Bone marrow (tissue), 2 donors: ENCODE results near the gene GMDS.

Experiments used
- DNase-seq, 2 donors: peaks; one replicate each; lab custom pipeline; 2025; lab: John Stamatoyannopoulos, UW

The GMDS gene

DNA sequence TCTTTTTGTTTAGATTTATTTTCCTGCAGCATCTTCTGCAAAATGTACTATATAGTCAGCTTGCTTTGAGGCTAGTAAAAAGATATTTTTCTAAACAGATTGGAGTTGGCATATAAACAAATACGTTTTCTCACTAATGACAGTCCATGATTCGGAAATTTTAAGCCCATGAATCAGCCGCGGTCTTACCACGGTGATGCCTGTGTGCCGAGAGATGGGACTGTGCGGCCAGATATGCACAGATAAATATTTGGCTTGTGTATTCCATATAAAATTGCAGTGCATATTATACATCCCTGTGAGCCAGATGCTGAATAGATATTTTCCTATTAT is 632.5 kb downstream of the GMDS start:
- DNase-seq = no peak

DNA sequence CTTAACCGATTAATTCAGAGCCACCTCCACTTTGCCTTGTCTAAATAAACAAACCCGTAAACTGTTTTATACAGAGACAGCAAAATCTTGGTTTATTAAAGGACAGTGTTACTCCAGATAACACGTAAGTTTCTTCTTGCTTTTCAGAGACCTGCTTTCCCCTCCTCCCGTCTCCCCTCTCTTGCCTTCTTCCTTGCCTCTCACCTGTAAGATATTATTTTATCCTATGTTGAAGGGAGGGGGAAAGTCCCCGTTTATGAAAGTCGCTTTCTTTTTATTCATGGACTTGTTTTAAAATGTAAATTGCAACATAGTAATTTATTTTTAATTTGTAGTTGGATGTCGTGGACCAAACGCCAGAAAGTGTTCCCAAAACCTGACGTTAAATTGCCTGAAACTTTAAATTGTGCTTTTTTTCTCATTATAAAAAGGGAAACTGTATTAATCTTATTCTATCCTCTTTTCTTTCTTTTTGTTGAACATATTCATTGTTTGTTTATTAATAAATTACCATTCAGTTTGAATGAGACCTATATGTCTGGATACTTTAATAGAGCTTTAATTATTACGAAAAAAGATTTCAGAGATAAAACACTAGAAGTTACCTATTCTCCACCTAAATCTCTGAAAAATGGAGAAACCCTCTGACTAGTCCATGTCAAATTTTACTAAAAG is 633.0 kb downstream of the GMDS start:
- DNase-seq = no peak

DNA sequence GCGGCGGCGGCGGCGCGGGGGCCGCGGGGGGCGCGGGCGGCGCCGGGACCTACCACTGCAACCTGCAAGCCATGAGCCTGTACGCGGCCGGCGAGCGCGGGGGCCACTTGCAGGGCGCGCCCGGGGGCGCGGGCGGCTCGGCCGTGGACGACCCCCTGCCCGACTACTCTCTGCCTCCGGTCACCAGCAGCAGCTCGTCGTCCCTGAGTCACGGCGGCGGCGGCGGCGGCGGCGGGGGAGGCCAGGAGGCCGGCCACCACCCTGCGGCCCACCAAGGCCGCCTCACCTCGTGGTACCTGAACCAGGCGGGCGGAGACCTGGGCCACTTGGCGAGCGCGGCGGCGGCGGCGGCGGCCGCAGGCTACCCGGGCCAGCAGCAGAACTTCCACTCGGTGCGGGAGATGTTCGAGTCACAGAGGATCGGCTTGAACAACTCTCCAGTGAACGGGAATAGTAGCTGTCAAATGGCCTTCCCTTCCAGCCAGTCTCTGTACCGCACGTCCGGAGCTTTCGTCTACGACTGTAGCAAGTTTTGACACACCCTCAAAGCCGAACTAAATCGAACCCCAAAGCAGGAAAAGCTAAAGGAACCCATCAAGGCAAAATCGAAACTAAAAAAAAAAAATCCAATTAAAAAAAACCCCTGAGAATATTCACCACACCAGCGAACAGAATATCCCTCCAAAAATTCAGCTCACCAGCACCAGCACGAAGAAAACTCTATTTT is 633.7 kb downstream of the GMDS start:
- DNase-seq = no peak

DNA sequence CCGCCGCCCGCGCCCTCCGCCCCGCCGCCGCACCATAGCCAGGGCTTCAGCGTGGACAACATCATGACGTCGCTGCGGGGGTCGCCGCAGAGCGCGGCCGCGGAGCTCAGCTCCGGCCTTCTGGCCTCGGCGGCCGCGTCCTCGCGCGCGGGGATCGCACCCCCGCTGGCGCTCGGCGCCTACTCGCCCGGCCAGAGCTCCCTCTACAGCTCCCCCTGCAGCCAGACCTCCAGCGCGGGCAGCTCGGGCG is 634.2 kb downstream of the GMDS start:
- DNase-seq = no peak

DNA sequence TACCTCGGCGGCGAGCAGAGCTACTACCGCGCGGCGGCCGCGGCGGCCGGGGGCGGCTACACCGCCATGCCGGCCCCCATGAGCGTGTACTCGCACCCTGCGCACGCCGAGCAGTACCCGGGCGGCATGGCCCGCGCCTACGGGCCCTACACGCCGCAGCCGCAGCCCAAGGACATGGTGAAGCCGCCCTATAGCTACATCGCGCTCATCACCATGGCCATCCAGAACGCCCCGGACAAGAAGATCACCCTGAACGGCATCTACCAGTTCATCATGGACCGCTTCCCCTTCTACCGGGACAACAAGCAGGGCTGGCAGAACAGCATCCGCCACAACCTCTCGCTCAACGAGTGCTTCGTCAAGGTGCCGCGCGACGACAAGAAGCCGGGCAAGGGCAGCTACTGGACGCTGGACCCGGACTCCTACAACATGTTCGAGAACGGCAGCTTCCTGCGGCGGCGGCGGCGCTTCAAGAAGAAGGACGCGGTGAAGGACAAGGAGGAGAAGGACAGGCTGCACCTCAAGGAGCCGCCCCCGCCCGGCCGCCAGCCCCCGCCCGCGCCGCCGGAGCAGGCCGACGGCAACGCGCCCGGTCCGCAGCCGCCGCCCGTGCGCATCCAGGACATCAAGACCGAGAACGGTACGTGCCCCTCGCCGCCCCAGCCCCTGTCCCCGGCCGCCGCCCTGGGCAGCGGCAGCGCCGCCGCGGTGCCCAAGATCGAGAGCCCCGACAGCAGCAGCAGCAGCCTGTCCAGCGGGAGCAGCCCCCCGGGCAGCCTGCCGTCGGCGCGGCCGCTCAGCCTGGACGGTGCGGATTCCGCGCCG is 634.7 kb downstream of the GMDS start:
- no peak for DNase-seq

DNA sequence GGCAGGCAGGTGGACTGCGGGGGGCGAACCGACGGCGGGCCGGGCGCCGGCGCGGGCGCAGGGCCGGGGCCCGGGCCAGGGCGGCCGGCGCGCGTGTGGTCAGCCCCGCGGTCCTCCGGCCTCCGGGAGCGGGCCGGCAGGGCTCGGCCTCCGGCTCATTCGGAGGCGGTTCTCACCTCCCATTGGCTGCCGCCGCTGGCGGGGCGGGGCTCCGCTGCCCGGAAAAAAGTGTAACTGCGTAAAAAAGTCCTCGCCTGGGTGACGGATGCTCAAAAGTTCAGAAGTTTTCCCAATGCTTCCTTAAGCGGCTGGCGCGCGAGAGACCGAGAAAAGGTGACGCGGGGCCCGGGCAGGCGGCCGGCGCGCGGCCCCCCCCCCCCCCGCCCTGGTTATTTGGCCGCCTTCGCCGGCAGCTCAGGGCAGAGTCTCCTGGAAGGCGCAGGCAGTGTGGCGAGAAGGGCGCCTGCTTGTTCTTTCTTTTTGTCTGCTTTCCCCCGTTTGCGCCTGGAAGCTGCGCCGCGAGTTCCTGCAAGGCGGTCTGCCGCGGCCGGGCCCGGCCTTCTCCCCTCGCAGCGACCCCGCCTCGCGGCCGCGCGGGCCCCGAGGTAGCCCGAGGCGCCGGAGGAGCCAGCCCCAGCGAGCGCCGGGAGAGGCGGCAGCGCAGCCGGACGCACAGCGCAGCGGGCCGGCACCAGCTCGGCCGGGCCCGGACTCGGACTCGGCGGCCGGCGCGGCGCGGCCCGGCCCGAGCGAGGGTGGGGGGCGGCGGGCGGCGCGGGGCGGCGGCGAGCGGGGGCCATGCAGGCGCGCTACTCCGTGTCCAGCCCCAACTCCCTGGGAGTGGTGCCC is 635.5 kb downstream of the GMDS start, which contains the start of gene FOXC1:
FOXC1 (plus strand) TSS at position 268 of the 849 bp plus-strand sequence; CDS start at position 799, 531 bp downstream.
- peak in 1 of 2 donors; percentile 78 for DNase-seq

DNA sequence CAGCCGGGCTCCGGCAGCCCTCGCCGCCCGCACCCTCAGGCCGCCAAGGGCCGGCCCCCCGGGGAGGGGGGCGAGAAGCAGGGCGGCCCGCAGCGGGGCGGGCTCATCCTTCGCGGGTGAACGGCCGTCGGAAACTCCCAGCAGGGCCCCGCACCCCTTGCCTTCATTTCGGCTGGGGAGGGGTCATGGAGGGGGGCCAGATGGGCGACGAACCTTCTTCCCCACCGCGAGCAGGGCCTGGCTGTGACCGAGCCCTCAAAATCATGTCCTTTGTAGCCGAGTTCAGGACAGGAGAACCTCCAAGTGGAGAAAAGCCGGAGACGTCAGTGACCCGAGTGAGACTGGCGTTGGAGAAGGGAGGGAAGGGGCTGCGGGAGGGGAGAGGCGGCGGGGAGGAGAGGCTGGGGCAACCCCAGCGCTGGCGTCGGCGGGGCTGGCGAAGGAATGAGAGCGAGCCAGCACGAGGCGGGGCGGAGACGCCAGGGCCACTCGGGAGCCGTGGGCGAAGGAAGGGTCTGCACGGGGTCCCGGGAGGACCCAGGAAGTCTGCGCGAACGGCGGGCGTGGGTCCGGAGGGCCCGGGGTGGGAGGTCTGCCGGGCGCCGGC is 636.3 kb downstream of the GMDS start:
- DNase-seq = no peak

DNA sequence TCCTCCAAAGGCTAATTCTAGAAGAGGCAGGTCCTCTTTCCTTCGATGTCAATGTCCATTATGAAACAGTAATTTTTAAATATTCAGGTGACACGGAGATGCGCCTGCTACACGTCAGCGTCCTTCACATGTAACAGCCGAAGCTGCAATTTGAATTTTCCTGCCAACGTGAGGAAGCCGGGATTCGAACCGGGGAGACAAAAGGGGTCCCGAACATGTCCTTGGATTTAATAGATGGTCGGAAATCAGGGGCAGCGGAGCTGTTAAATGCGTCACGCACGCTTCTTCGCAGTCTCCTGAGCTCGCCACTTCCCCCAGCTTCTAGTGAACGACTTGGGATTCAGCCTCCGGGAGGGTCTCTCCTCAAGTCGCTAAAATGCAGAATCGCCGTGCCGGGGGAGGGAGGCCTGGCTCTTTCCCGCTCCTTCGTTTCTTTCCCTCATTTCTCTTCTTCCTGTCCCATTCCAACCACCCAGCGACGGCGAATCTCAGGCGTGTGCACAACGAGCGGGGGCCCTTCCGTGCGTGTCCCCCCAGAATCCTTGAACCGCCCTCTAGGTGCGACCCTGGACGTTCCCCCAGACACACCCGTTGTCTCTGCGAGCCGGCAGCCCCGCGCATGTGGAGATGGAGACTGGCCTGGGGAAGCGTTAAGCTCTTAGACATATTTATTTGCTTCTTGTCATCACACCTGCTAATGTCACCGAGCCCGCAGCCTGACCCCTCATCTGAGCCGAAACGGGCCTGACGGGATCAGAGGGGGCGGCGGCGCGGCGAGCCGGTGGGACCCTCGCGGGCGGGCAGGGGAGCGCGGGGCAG is 637.0 kb downstream of the GMDS start:
- DNase-seq = no peak

DNA sequence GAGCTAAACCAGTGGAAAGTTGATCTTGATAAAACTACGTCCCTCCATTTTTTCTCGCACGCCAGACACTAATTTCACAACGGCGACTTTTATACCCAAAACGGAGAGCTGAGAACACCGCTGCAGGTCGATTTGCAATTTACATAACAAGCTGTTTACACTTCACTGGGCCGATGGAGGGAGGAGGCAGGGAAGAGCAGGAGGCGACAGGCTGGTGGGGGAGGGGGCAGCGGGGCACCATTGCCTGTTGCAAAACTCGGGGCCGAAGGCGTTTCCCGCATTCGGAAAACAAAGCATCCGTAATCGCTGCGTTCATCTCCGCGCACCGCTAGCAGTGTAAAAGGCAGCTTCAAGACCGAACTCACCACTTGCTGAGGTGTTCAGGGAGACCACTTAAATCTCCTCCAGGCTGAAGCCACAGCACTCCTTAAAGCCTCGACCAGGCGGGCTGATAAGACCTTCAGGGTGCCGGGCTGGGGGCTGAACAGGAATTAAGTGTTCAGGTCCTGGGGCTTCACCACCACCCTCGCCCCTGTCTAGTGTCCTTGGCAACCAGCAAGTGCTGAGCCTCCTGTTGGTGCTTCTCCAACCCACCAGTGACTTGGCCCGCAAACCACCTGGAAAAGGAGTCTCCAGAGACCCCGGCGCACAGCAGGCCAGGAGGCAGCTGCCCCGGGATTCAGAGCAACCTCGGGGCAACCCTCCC is 637.7 kb downstream of the GMDS start:
- DNase-seq = no peak

DNA sequence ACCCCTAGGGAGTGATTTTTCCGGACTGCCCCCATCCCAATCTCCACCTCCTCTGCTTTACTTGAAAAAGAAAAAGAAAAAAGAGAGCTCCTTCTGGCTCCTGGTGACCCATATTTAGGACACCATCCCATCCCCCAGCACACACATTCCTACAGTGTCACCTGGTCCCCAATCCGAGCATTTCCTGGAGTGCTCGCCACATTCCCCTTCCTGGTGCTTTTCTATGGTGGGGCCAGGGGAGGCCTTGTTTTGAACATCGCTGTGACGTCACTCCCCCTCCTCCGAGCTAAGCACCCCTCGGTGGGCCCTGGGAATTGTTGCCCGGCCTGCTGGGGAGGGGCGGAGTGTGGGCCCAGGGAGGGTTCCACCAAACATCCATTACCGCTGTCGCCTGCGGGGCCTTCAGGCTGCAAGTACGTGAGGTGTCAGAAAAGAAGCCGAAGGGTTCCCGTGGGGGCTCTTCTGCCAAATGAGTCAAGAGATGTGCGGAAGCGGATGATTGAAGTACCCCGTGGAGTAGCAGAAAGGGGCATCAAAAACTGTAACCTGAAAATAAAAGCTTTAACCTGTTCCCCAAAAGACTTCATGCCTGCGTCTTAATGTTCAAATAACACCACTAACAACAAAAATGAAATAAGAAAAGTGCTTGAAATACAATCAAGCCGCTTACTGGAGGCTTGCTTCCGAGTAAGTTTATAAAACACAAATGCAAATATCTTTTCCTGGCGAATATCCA is 638.5 kb downstream of the GMDS start:
- DNase-seq = no peak

DNA sequence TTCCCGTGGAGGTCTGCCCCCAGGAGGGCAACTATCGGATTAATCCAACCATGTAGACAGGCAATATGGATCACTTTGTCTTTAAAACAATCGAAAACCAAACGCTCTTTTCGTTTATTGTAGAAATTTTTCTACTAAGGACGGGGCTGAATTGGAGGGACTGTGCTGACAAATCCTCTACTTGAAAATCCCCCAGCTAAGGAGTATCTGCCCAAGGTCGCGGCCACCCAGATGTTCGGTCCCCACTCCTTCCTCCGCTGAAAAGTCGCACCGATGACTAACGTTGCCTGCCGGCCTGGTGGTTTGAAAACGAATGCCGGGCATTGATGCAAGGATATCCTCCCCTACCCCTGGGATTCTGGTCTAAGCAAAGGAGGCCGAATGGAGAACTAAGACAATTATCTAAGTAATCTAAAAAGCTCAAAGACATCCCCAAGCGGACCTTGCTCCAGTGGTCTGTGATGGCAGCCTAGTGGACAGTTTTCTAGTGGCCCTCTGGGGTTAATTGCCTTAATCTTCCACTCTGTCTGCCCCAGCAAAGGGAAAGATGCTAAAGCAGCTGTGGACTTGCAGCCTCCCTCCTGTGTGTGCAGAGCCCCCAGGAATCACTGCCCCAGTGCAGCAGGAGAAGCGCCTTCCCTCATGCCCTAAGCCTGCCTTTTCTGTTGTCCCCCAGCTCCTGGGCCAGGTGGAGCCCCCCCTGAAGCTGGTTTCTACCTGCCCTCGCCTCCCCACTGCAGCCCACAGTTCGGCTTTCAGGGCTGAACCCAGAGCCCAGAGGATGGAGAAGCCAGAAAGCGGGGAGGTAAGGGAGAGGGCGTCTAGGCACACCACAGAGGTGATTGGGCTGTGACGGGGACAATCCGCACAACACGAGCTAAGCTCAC is 639.3 kb downstream of the GMDS start:
- DNase-seq = no peak

DNA sequence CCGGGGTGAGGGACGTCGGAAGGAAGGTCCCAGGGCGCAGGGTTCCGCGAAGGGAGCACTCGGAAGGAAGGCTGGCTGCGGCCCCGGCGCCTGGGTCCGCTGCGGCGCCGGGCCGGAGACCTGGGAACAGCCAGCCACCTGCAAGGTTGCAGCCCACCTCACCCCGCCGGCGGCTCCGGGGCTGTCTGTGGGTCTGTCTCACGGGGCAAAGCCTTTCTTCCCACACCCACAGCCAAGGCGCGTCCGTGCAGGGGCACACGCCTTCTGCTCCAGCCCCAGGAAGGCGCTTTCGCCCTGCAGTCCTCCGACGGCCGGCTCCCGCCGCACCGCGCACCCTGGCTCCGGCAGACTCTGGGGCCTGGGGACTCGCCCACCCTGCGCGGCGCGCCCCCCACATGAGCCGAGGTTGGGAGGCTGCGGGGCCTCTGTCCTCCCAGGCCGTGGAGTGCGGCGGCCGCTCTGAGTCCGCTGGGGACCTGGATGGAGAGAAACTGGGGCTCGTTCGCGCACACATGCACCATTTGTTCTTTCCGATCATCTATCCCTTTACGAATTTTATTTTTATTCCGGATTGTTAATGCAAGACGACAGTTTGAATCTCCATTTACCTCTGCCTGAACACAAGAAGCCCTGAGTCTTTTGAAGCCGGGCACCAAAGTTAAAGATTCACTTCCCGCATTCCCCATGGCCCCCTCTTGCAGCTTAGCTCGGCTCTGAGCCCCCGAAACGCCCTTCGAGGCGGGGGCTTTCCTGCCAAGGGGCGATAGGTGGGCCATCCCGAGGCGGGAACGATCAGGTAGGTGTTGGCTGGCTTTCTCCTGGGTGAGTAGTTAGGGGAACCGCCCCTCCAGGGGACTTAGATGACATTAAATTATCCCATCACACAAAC is 640.2 kb downstream of the GMDS start:
- DNase-seq = no peak

DNA sequence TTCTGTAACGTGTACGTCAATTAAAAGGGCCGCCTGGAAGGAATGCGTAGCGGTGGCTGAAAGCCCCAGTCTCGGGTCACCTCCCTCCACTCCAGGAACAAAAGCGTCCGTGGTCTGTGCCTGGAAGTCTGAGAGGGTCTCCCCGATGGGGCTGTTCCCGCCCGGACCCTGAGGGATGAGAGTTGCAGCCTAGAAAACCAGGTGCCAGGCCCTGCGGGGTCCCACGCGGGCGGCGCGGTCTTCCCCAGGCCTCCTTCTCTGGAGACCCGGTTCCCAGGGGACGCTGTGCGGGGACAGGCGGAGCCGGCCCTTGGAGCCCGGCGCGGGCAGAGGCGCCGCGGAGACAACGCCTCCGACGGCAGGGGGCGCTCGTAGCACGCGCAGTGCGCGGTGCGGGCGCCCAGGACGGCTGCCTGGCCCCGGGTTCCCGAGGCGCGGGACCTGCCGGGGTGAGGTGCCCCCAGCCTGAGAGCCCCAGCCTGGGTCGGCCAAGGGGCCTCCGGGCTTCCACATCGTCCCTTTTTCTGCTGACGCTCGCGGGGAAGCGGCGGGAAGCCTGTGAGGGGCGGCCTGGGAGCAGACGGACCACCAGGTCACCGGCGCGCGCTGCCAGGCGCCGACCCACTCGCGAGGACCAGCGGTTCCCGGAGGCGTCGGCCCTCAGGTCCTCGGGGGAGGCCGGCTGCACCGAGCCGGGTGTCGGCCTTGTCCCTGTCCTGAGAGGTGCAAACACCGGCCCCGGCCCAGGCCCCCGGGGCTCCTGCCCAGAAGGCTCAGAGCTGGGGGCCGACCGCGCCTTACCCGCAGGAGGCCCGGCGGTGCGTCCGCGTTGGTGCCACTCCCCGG is 641.0 kb downstream of the GMDS start:
- DNase-seq = peak in 1 of 2 donors; percentile 46

DNA sequence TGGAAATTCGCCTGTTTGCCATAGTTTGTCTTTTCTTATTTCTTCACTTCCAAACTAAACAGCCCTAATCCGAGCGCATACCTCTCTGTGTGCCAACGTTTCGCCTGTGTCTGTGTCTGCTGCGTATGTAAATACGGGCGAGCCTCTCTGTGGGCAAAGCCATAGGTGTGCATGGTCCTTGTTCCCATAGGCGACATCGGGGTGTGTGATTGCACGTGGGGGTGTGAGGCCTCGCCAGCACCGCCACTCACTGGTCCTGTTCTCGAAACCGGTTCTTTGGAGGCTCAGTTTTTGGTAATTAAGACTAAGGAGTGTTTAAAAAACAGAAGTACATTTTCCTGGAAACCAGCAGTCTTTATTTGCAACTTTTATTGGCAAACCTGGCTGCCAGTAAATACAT is 641.7 kb downstream of the GMDS start:
- DNase-seq = no peak

DNA sequence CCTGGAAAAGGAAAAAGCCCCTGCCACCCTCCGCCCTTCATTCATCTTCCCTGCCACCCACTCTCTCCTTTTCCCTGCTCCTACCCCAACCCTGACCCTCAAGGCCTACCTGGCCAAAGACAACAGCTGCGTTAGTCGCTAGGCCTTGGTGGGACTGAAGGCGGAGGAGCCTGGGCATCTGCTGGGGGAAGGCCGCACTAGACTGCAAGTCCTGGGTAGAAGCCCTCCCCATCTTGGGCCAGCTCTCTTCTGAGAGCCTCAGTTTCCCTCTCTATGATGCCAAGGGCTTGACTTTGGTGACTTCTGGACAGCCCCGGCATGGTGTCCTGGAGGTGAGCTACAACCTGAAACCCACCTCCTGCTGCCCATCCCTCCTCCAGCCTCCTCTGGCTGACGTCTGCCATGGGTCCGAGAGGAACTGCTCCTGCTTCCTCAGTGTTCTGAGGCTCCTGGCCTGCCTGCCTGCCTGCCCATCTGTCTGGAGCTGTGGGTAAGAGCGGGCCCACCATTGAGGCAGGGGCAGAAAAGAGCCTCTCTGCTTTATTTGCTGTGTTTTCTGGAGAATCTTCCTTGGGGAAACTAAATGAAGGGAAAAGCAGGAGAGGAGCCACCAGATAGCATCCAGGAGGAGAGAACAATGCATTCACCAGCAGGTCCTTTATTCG is 643.2 kb downstream of the GMDS start:
- DNase-seq = no peak
